Loucy (cell line): ENCODE data around the gene ACBD5.

ENCODE experiments used
- H2AFZ ChIP-seq: fragments of 200-600 bp; sonication (generic); 2 replicates; pipeline ENCODE4 v1.6.0; 2016; ENCODE audit warnings: antibody characterized with exemption, mild to moderate bottlenecking, low read length, moderate library complexity
- H3F3A ChIP-seq: fragments of 200-600 bp; 2 replicates; pipeline ENCODE4 v1.6.0; 2016; ENCODE audit warnings: antibody characterized with exemption, low read depth, mild to moderate bottlenecking
- H3K27me3 ChIP-seq: fragments of 200-600 bp; sonication (generic); 2 replicates; pipeline ENCODE4 v1.6.1; 2014; ENCODE audit warnings: low read length, mild to moderate bottlenecking; ENCODE audit not compliant: insufficient read depth, poor library complexity, severe bottlenecking
- H3K36me3 ChIP-seq: fragments of 200-600 bp; sonication (generic); 2 replicates; pipeline ENCODE4 v1.6.1; 2016; ENCODE audit warnings: low read length; ENCODE audit not compliant: insufficient read depth
- H3K4me1 ChIP-seq: fragments of 200-600 bp; sonication (generic); 2 replicates; pipeline ENCODE4 v1.5.1; 2014; ENCODE audit warnings: low read length, mild to moderate bottlenecking; ENCODE audit not compliant: insufficient read depth, poor library complexity, severe bottlenecking
- H3K4me2 ChIP-seq: fragments of 200-600 bp; sonication (generic); 2 replicates; pipeline ENCODE4 v1.6.0; 2014; ENCODE audit warnings: antibody characterized with exemption, low read length, low read depth, mild to moderate bottlenecking; ENCODE audit not compliant: poor library complexity, severe bottlenecking
- H3K4me3 ChIP-seq: fragments of 200-600 bp; sonication (generic); 2 replicates; pipeline ENCODE4 v1.5.1; 2014; ENCODE audit warnings: low read length, mild to moderate bottlenecking, mixed read lengths; ENCODE audit not compliant: poor library complexity, severe bottlenecking
- H3K79me2 ChIP-seq: fragments of 200-600 bp; sonication (generic); 2 replicates; pipeline ENCODE4 v1.6.1; 2014; ENCODE audit warnings: low read length; ENCODE audit not compliant: insufficient read depth
- H3K9ac ChIP-seq: fragments of 200-600 bp; sonication (generic); 2 replicates; pipeline ENCODE4 v1.6.0; 2014; ENCODE audit warnings: mild to moderate bottlenecking, low read depth, low read length, moderate library complexity; ENCODE audit not compliant: poor library complexity, severe bottlenecking
- H3K9me2 ChIP-seq: fragments of 200-600 bp; sonication (generic); replicated peaks from 2 replicates; pipeline ENCODE4 v1.6.1; 2016; ENCODE audit warnings: low read depth, low read length, mixed read lengths
- H3K9me3 ChIP-seq: fragments of 200-600 bp; sonication (generic); 2 replicates; pipeline ENCODE4 v1.6.1; 2014; ENCODE audit warnings: mild to moderate bottlenecking, antibody characterized with exemption, low read length, low read depth; ENCODE audit not compliant: insufficient read depth
- H4K20me1 ChIP-seq: fragments of 200-600 bp; sonication (generic); 2 replicates; pipeline ENCODE4 v1.6.0; 2014; ENCODE audit warnings: antibody characterized with exemption, low read length, mild to moderate bottlenecking; ENCODE audit not compliant: insufficient read depth, poor library complexity, severe bottlenecking
- EZH2phosphoT487 ChIP-seq: fragments of 200-600 bp; IDR thresholded peaks from 2 replicates; pipeline ENCODE4 v1.6.1; 2018; ENCODE audit warnings: antibody characterized with exemption, mild to moderate bottlenecking, moderate library complexity, borderline replicate concordance
- TF ChIP-seq, protein P1 (sequence below): fragments of 200-600 bp; sonication (generic); conservative IDR thresholded peaks from 2 replicates; pipeline ENCODE4 v1.5.1; 2014; ENCODE audit warnings: mild to moderate bottlenecking, antibody characterized with exemption, low read length

The ACBD5 gene

DNA sequence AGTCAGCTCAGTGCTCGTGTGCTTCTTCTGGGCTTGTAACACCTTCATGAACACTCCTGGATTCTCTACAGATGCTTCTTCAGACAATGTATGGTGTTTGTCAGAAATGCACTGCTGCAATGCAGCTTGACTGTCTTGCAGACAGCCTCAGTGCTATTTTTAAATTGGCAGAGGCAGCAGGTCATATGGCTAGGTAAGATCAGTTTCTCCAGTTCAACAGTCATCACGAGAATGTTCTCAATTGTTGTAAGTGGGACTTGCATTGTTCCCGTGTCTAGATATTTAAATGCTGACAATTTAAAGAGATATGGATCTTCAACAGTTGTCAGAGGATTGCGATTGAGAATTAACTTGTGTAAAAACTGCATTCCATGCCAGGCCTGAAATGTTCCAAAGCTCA lies 7.6 kb upstream of the ACBD5 start:
- H3K4me3 ChIP-seq = no peak overlapping the region
- no peak overlapping the region for H2AFZ ChIP-seq
- H3K9ac ChIP-seq = no peak overlapping the region
- H3F3A ChIP-seq = no peaks in the 10 kb centered on the region
- no peaks in the 10 kb centered on the region for H3K9me3 ChIP-seq
- H3K4me1 ChIP-seq = peaks cover 7% of the 10 kb centered on the region
- H3K27me3 ChIP-seq = no peaks in the 10 kb centered on the region
- H3K4me2 ChIP-seq = no peak overlapping the region
- H3K79me2 ChIP-seq = no peaks in the 10 kb centered on the region
- H4K20me1 ChIP-seq = no peaks in the 10 kb centered on the region
- H3K36me3 ChIP-seq = no peaks in the 10 kb centered on the region
- TF ChIP-seq, protein P1, sequence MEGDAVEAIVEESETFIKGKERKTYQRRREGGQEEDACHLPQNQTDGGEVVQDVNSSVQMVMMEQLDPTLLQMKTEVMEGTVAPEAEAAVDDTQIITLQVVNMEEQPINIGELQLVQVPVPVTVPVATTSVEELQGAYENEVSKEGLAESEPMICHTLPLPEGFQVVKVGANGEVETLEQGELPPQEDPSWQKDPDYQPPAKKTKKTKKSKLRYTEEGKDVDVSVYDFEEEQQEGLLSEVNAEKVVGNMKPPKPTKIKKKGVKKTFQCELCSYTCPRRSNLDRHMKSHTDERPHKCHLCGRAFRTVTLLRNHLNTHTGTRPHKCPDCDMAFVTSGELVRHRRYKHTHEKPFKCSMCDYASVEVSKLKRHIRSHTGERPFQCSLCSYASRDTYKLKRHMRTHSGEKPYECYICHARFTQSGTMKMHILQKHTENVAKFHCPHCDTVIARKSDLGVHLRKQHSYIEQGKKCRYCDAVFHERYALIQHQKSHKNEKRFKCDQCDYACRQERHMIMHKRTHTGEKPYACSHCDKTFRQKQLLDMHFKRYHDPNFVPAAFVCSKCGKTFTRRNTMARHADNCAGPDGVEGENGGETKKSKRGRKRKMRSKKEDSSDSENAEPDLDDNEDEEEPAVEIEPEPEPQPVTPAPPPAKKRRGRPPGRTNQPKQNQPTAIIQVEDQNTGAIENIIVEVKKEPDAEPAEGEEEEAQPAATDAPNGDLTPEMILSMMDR = no peak
- TF ChIP-seq EZH2phosphoT487 = no peak
- H3K9me2 ChIP-seq = no peaks in the 10 kb centered on the region

- H3K9ac ChIP-seq = no peak overlapping the region
- TF ChIP-seq, protein P1 = no peak
- TF ChIP-seq EZH2phosphoT487 = no peak
Measured at GRCh38 chr10:27247441-27247840, 6.8 kb upstream of the ACBD5 start.

GRCh38 chr10:27247006-27247405 lies 6.4 kb upstream of the ACBD5 start:
- H3K27me3 ChIP-seq = no peaks in the 10 kb centered on the region
- H3K4me3 ChIP-seq = no peak overlapping the region
- H3K9me2 ChIP-seq = no peaks in the 10 kb centered on the region
- no peak overlapping the region for H3K9ac ChIP-seq
- no peaks in the 10 kb centered on the region for H3K79me2 ChIP-seq
- H3F3A ChIP-seq = peaks cover 6% of the 10 kb centered on the region
- no peaks in the 10 kb centered on the region for H4K20me1 ChIP-seq
- H3K9me3 ChIP-seq = no peaks in the 10 kb centered on the region
- peaks cover 8% of the 10 kb centered on the region for H3K4me1 ChIP-seq
- no peak overlapping the region for H2AFZ ChIP-seq
- H3K4me2 ChIP-seq = no peak overlapping the region
- TF ChIP-seq, protein P1 = no peak
- TF ChIP-seq EZH2phosphoT487 = no peak
- no peaks in the 10 kb centered on the region for H3K36me3 ChIP-seq

More at GRCh38 chr10:27247441-27247840, 6.8 kb upstream of the ACBD5 start:
- no peaks in the 10 kb centered on the region for H3K9me2 ChIP-seq
- H3K4me2 ChIP-seq = no peak overlapping the region
- peaks cover 3% of the 10 kb centered on the region for H3F3A ChIP-seq
- H3K79me2 ChIP-seq = no peaks in the 10 kb centered on the region
- no peaks in the 10 kb centered on the region for H3K27me3 ChIP-seq
- H4K20me1 ChIP-seq = no peaks in the 10 kb centered on the region
- peaks cover 8% of the 10 kb centered on the region for H3K4me1 ChIP-seq
- H3K36me3 ChIP-seq = no peaks in the 10 kb centered on the region
- H2AFZ ChIP-seq = no peak overlapping the region
- H3K4me3 ChIP-seq = no peak overlapping the region
- no peaks in the 10 kb centered on the region for H3K9me3 ChIP-seq
